HG02798 (cell line): Measurements from ENCODE around the gene F13A1.

Experiments used
- ATAC-seq: cut with Tn5 transposase; IDR thresholded peaks from one replicate; pipeline ENCODE4 v1.9.1; 2021; ENCODE audit warnings: mild to moderate bottlenecking; ENCODE audit not compliant: unreplicated experiment, poor library complexity

F13A1 gene

GRCh38 chr6:6248651-6249050 is 71.8 kb downstream of the F13A1 start:
- no peak for ATAC-seq

DNA sequence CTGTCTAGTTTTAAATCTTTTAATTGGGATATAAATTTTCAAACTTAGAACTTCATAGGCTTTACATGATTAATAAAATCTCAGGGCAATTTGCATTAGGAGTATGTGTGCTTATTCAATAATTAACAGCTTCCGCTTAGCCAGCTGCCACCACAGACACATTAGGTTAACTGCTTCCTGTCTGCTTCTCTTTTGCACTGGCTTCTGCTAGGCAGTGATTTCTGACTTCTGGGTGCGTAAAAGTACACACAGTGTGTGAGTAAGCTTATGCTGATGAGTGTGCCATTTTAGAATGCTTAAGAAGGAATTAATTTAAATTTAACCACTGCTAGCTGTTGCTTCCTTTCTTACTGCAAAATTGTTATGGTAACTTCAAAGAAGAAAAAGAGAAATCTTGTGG is 73.9 kb downstream of the F13A1 start:
- peak; percentile 86 for ATAC-seq

- ATAC-seq: no peak
These were observed 75.8 kb downstream of the F13A1 start for GRCh38 chr6:6244624-6245023.

- ATAC-seq: no peak
These were observed 76.6 kb downstream of the F13A1 start for GRCh38 chr6:6243846-6244245.

DNA sequence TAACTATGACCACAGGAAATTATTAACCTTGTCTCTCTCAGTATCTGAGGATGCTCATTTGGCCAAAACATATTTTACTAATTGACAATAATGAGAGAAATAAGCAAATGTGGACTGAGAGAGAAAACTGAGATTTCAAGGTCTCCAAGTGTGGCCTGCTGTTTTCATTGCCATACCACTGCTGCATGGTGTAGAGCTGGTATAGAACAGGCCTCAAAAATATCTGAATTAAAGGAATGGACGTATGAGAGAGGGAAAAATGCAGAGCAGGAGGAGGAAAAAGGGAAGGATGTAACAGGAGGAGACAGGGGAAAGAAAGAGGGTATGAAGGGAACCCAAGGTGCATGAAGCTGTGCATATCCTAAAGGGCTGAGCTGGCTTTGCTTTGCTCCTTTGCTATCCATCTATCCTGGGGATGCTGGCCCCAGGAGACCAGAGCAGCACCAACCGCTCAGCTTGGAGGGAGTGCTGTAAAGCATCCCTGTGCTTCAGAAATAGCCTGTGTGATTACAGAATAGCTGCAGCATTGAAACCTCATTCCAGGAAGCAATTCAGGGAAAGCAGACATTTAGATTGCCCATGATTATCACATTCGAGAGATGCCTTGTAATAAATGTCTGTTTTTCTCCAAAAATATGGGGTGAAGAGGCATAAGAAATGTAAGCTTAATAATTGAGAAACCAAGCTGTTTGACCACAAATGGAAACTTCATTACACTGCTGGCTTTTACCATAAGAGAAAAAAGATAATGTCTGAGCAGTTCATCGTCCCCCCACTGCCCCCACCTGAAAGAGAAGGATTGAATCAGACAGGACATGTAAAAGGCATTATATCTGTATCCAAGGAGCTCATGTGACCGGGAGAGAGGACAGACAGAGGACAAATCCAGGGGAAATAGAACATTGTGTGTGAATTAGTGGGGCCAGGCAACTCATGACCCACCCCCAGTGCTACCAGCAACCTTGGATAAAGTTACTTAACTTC is 80.6 kb downstream of the F13A1 start:
- ATAC-seq: no peak

DNA sequence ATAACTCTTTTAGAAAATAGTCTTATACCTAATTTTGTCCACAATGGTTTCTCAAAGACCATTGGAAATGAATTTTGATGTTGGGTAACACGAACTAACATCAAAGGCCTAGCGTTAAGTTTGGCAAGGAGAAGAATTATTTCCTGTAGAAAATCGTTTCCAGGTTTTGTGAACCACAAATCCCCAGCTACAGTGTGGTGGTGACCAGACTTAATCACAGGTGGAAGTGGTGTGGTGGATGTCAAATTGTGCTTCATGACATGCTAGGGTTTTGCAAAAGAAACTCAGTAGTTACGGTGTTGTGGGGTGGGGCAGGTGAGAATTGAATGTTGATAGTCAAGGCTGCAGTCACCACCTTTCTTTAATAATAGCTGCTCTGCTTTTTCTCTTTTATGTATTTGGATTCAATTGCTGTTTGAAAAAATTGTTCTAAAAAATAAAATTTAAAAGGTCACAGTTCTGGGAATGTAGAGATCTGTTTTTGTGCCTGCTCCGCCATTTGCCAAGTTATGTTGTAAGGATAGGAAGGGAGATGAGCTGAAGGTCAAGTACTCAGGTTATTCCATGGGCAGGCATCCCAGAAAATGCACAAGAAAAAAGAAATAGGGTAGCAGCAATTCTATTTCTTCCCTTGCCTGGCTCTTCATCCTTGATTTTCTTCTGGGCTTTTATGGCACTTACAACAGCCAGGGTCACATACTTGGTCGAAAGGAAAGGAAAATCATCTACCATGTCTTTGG is 83.6 kb downstream of the F13A1 start:
- no peak for ATAC-seq

GRCh38 chr6:6235786-6236185 is 84.7 kb downstream of the F13A1 start:
- ATAC-seq: no peak

DNA sequence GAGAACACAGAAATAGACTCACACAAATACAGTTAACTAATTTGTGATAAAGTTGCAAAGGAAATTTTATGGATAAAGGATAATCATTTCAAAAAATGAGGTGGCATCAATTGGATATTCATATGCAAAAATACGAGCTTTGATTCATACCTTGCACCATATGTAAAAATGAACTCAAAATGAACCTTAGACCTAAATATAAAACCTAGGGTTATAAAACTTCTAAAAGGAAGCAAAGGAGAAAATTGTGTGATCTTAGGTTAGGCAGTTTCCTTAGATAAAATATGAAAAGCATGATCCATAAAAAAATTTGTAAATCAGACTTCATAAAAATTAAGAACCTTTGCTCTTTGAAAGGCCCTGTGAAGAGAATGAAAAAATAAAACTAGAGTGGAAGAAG is 85.5 kb downstream of the F13A1 start:
- no peak for ATAC-seq

DNA sequence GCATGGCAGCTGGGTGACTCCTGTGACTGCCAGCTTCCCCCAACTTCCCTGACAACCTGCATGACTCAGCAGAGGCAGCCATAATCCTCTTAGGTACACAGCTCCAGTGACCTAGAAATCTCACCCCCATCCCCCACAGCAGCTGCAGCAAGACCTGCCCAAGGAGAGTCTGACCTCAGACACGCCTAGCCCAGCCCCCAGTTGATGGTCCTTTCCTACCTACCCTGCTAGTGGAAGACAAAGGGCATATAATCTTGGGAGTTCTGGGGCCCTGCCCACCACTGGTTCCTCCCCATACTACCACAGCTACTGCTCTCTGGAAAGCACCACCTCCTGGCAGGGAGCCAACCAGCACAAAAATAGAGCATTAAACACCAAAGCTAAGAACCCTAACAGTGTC is 90.2 kb downstream of the F13A1 start:
- ATAC-seq: no peak

DNA sequence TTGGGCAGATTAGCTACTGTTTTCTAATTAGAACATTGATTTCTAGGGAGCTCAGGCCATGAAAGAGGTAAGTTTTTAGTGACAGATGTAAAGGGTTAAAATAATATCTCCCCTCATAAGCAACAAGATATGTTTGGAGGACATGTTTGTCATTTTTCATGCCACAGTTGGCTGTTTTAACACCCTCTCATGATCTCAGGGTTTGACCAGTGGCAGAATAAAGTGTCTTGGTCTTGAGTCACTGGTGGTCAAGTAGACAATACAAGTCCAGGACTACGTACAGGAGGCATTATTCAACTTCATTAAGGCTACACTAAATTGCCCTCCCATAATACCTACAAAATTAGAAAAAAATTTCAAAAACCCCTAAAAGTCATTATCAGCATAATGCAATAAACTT is 92.6 kb downstream of the F13A1 start:
- no peak for ATAC-seq

DNA sequence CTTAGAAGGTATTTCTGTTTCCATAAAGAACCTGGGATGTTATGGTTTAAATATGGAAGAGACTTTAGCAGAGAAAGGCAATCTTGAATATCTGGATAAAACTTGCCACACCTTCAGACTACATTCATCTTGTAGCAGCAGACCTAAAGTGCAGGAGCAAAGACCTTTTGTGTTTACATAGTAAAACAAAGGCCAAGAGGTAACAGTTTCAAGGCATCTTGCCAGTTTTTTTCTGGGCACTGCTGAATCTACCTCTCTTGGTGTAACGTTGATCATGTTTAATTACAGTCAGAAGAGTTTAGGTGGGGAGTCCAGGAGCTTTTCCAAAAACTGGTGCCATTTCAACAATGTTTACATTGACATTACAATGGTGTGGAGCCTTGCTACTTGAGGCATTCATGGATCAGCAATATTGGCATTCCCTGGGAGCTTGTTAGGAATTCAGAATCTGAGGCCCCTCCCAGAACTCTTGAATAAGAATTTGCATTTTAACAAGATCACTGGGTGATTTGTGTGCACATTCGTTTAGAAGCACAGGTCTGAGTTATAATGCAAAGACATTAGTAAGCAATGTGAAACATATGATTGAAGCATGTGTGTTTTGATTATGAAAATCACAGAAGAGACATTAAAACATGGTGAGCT is 94.5 kb downstream of the F13A1 start:
- ATAC-seq: no peak

GRCh38 chr6:6224933-6225486 is 95.5 kb downstream of the F13A1 start:
- ATAC-seq: no peak

- no peak for ATAC-seq
These were observed 98.5 kb downstream of the F13A1 start for GRCh38 chr6:6221787-6222535.

GRCh38 chr6:6220718-6221117 is 99.7 kb downstream of the F13A1 start:
- no peak for ATAC-seq

DNA sequence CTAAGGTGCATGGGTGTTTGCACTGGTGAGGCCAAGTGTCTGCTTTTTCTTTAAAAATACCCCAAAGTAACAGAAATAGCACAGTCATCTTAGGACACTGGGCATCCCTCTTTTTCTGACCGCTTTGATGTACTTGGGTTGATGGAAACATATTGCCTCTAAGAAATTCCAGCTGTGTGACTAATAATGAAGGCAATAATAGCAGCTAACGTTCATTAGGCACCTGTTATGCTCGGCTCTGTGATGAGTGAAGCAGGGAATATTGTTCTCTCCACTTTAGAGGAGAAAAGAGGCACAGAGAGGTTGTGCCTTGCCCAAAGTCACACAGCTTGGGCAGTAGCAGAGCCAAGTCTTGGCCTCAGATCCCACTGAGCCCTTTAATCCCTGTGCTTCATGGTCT is 100.7 kb downstream of the F13A1 start:
- ATAC-seq: no peak

GRCh38 chr6:6218759-6219085 is 101.7 kb downstream of the F13A1 start:
- no peak for ATAC-seq

- no peak for ATAC-seq
These were observed 102.4 kb downstream of the F13A1 start for GRCh38 chr6:6217855-6218758.

- ATAC-seq: no peak
These were observed 109.5 kb downstream of the F13A1 start for GRCh38 chr6:6210994-6211393.

DNA sequence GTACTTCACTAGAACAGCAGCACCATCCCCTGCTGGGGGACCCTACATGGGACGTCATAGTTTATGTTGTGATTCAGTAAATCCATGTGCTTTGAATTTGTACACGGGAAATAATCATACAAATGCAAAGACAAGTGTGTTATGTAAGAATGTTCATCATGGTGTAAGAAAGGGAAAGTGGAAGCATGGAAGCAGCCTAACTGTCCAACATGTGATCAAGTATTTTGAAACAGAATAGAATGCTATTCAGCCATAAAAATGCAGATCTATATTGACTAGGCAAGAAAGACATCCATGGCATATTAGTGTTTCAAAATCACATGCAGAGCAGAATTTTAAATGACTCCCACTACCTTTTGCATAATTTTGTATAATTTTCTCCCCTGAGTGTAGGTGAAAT is 117.6 kb downstream of the F13A1 start:
- no peak for ATAC-seq
